H1 (cell line): ENCODE data around the gene LMNTD2.

Source experiments
- EP300 ChIP-seq, 2 experiments: IDR thresholded peaks; 1 replicate in 1 of 2; 2 replicates in 1 of 2; pipeline ENCODE4 v1.6.1; 2011 to 2012; ENCODE audit warnings: low read depth in 2 of 2, low read length in 2 of 2, mild to moderate bottlenecking in 2 of 2, borderline replicate concordance in 1 of 2, inconsistent platforms in 1 of 2, moderate library complexity in 1 of 2
- KDM5A ChIP-seq: fragments of 200-600 bp; IDR thresholded peaks from 2 replicates; pipeline ENCODE4 v1.7.1; 2012; ENCODE audit warnings: mild to moderate bottlenecking, low read length, inconsistent platforms, mixed read lengths
- MAX ChIP-seq: IDR thresholded peaks from 2 replicates; pipeline ENCODE4 v1.6.1; 2012; ENCODE audit warnings: inconsistent platforms

- TF ChIP-seq KDM5A, result no peak
- no peak for TF ChIP-seq MAX
- TF ChIP-seq EP300 (IDR thresholded peaks at IDR 0.05; ENCODE audit: borderline replicate concordance in 1 of 2, low read depth in 2 of 2, low read length in 2 of 2), result no peak
Measured at GRCh38 chr11:545171-545570, 15.4 kb downstream of the LMNTD2 start.
